PFSK-1 (cell line): ENCODE results near the gene EDN1.

Source experiments
- FOXP2 ChIP-seq: optimal IDR thresholded peaks from 2 replicates; pipeline ENCODE3; 2011; ENCODE audit warnings: borderline replicate concordance, control low read depth, inconsistent platforms; ENCODE audit not compliant: insufficient read depth; ENCODE audit errors: extremely low read length, extremely low read depth
- POLR2AphosphoS5 ChIP-seq: IDR thresholded peaks from 2 replicates; pipeline ENCODE4 v1.6.1; 2012; ENCODE audit warnings: low read depth, mild to moderate bottlenecking, control low read depth, low read length, moderate library complexity
- REST ChIP-seq, 2 experiments: IDR thresholded peaks; 2 replicates each; pipeline versions ENCODE4 v1.6.1 to v1.8.0; 2011 to 2012; ENCODE audit warnings: low read depth in 2 of 2, low read length in 2 of 2, control low read depth in 1 of 2, inconsistent platforms in 1 of 2, mild to moderate bottlenecking in 1 of 2, moderate library complexity in 1 of 2; ENCODE audit not compliant: insufficient read depth in 1 of 2
- SIN3A ChIP-seq: IDR thresholded peaks from 2 replicates; pipeline ENCODE4 v1.6.1; 2012; ENCODE audit warnings: mild to moderate bottlenecking, low read length, moderate library complexity, borderline replicate concordance; ENCODE audit not compliant: insufficient read depth
- TAF1 ChIP-seq: IDR thresholded peaks from 2 replicates; pipeline ENCODE4 v1.6.1; 2012; ENCODE audit warnings: low read length, control low read depth, borderline replicate concordance; ENCODE audit not compliant: insufficient read depth

EDN1 gene

GRCh38 chr6:12295558-12296254, 5.5 kb downstream of the EDN1 start:
- TF ChIP-seq POLR2AphosphoS5 (no peak), TAF1 (no peak), REST (IDR thresholded peaks at IDR 0.05; ENCODE audit: insufficient read depth in 1 of 2, low read depth in 2 of 2, low read length in 2 of 2) (no peak), SIN3A (no peak), FOXP2 (no peak)

- TF ChIP-seq TAF1 (no peak), REST (IDR thresholded peaks at IDR 0.05; ENCODE audit: insufficient read depth in 1 of 2, low read depth in 2 of 2, low read length in 2 of 2) (no peak), POLR2AphosphoS5 (no peak)
These were observed 6.1 kb downstream of the EDN1 start for GRCh38 chr6:12296255-12296573.

- no peak for TF ChIP-seq SIN3A
- TF ChIP-seq TAF1: no peak
- TF ChIP-seq REST (IDR thresholded peaks at IDR 0.05; ENCODE audit: insufficient read depth in 1 of 2, low read depth in 2 of 2, low read length in 2 of 2): no peak
- TF ChIP-seq POLR2AphosphoS5: no peak
- TF ChIP-seq FOXP2: no peak
These were observed 6.4 kb downstream of the EDN1 start for GRCh38 chr6:12296604-12297003.

DNA sequence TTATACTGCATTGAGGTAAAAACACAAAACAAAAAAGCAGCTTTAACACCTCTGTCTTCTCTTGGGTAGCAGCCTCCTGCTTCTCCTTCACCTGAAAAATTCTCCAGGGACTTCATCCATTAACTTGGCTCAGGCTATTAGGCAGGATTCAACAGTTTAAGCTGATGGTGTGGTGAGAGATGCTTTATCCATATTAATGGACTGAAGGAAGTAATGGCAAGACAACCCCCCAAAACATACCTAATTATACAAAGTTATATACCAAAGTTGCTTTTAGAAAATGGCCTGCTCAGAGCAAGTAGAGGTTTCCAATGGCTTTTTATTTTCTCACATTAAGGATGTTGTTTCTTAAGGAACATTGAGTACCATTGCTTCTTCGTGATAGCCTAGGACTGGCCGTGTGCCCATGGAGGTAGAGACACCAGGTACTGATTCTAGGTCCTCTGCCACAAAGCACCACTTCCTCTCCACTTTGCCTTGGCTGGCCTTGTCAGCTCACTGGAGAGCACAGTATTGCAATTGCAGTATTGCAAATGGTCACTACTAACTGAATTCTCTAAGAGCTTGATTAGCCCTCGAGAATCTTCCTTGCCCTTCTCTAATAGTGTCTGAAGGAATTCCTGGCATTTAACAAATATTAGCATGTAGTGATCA, 7.3 kb downstream of the EDN1 start:
- TF ChIP-seq TAF1: no peak

GRCh38 chr6:12298017-12298978, 8.1 kb downstream of the EDN1 start:
- TF ChIP-seq FOXP2: no peak
- no peak for TF ChIP-seq POLR2AphosphoS5
- no peak for TF ChIP-seq REST (IDR thresholded peaks at IDR 0.05; ENCODE audit: insufficient read depth in 1 of 2, low read depth in 2 of 2, low read length in 2 of 2)
- no peak for TF ChIP-seq SIN3A
- no peak for TF ChIP-seq TAF1
